D721Med (cell line): Measurements from ENCODE around the gene SENP7.

Source experiments
- DNase-seq: peaks from one replicate; pipeline ENCODE4 v3.0.0; 2011; ENCODE audit warnings: low spot score; ENCODE audit not compliant: insufficient read length
- FAIRE-seq: peaks from 2 replicates; lab custom pipeline; 2011; peaks lifted over from hg19 to GRCh38; lab: Jason Lieb, UNC
- CTCF ChIP-seq: IDR thresholded peaks from 2 replicates; pipeline ENCODE4 v1.5.1; 2012; ENCODE audit warnings: mild to moderate bottlenecking, control low read depth; ENCODE audit not compliant: insufficient read depth; ENCODE audit errors: missing control alignments

The SENP7 gene

GRCh38 chr3:101519685-101520365, 6.8 kb upstream of the SENP7 start:
- TF ChIP-seq CTCF, result no peak
- DNase-seq (no peak), FAIRE-seq (no peak)

- no peak for TF ChIP-seq CTCF
- no peak for DNase-seq
- no peak for FAIRE-seq
Measured at GRCh38 chr3:101518421-101518871, 5.4 kb upstream of the SENP7 start.

- FAIRE-seq, result no peak
- TF ChIP-seq CTCF, result no peak
- DNase-seq, result no peak
Measured at GRCh38 chr3:101513419-101513986, 491 bp upstream of the SENP7 start.

DNA sequence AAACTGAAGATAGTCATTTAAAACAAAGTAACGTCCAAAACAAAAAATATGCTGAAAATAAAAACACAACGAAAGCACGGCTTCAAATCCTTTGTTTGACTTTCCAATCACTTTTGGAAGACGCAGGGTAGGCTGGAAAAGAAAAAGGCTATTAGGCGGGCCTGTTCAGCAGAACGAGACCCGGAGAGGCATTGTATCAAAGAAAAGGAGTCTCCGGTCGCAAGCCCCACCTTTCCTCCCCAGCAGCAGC, 691 bp downstream of the SENP7 start:
- no peak for TF ChIP-seq CTCF
- DNase-seq (no peak), FAIRE-seq (no peak)

DNA sequence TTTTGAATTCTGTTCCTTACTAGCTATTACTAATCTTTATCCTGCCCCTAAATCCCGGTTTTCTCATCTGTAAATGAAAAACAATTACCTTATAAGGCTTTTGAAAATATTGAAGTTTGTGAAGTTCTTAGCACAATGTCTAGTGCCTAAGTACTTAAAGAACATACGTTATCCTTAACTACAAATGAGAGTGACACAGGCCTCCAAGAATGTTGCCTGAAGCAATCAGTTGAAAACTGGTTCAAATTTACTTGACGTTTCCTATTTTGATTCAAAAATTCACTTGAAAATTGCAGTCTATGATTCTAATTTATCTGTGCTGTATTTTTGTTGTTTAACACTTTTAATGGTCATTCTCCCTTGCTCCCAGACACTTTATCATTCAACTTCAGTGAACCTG, 3.2 kb downstream of the SENP7 start:
- no peak for TF ChIP-seq CTCF

GRCh38 chr3:101509281-101509680, 3.7 kb downstream of the SENP7 start:
- FAIRE-seq (no peak), DNase-seq (no peak)
- no peak for TF ChIP-seq CTCF

More for the DNA sequence above, 3.2 kb downstream of the SENP7 start:
- DNase-seq (no peak), FAIRE-seq (no peak)

- TF ChIP-seq CTCF, result no peak
- DNase-seq (no peak), FAIRE-seq (no peak)
Measured at GRCh38 chr3:101501783-101502182, 11.2 kb downstream of the SENP7 start.
